ENCODE data around the gene SPTBN4.
"Not testable (repeated sequence)": the region's sequence is repeated elsewhere in the genome, so short reads cannot be mapped to it uniquely, and the experiment has no call there.

The SPTBN4 gene

DNA sequence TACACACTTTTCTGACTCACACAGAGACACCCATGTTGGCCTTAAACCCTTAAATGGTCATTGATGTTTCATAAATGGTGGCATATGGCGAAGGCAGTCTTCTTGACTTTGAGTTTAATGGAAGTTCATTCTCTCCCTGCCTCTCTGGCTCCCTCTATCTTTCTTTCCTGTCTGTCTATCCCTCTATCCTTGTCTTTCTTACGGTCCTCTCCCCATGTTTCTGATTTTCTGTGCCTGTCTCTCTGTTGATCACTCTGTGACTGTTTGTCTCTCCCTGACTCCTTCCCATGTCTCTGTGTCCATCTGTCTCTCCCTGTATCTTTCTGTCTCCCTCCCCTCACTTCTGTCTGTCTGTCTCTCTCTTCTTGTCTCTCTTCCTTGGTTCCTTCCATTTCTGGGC is 66.7 kb downstream of the SPTBN4 start:
- DNase-seq: no peak

DNA sequence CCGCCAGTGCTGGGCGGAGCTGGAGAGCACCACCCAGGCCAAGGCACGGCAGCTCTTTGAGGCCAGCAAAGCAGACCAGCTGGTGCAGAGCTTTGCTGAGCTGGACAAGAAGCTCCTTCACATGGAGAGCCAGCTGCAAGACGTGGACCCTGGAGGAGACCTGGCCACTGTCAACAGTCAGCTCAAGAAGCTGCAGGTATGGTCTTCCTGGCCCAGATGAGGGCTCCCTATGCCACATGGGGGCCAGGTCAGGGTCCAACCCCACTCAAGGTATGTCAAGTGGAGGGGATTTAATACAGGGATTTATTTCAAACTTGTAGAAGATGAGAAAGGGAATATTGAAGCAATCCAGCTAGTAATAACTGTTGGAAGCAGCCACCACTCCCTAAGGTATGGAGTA is 67.3 kb downstream of the SPTBN4 start:
- DNase-seq: no peak

DNA sequence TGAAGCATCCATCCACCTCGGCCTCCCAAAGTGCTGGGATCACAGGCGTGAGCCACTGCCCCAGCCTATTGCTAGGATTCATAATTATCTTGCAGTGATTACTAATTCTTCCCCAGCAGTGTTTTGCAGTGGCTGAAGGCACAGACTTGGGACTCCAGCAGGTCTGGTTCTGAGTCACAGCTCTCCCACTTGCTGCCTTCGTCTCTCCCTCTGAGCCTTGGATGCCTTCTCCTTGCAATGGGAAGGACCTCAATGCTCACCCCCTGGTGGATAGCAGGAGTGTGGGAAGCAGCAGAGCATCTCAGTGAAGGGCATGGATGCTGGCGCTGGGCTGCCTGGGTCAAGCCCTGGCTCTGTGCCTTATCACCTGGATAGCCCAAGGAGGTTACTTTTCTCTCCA is 72.3 kb downstream of the SPTBN4 start:
- DNase-seq: no peak

DNA sequence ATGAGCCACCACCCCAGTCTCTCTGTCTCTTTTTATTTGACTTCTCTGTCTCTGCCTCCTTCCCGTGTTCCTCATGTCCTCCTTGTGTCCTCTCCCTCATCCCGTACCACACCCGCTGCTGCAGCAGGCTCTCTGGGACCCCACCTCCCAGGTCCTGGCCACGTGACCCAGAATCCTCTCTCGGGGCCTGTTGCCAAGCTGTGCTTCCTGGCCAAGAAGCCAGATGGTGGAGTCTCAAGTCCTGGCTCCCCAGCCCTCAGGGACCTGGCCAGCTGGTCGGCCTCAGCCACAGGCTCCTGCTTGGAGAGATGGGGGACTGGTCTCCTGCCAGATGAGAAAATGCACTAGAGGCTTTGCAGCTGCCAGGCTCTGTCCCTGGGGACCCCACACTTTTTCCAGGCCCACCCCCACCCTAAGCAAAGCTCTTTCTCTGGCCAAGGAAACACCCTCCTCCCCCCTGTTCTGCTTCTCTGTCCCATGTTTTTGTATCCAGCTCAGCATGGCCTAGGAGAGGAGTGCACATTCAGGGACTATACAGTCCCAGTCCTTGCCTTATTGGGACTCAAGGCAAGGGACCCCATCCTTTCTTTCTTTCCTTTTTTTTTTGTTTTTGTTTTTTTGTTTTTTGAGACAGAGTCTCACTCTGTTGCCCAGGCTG is 75.5 kb downstream of the SPTBN4 start:
- DNase-seq: no peak

DNA sequence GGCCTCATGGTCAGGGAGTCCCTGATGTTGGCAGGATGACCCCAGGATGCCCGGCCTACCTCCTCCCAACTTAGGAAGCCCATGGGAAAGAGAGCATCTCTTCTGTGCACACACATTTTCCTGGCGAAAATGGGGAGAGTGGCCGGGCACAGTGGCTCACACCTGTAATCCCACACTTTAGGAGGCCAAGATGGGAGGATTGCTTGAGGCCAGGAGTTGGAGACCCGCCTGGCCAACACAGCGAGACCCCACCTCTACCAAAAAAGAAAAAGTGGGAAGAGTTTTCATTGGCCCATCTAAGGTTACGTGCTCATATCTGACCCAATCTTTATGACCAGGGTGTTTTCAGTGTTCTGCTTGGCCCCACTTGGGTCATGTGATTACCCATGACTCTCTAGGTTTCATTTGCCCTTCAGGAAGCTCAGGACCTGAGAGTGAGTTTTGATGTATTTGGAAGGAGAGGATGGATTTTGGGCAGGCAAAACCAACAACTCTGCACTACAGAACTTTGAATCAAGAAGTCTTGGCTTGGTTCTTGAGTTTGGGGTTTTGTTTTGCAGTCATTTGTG is 76.3 kb downstream of the SPTBN4 start:
- DNase-seq: no peak

DNA sequence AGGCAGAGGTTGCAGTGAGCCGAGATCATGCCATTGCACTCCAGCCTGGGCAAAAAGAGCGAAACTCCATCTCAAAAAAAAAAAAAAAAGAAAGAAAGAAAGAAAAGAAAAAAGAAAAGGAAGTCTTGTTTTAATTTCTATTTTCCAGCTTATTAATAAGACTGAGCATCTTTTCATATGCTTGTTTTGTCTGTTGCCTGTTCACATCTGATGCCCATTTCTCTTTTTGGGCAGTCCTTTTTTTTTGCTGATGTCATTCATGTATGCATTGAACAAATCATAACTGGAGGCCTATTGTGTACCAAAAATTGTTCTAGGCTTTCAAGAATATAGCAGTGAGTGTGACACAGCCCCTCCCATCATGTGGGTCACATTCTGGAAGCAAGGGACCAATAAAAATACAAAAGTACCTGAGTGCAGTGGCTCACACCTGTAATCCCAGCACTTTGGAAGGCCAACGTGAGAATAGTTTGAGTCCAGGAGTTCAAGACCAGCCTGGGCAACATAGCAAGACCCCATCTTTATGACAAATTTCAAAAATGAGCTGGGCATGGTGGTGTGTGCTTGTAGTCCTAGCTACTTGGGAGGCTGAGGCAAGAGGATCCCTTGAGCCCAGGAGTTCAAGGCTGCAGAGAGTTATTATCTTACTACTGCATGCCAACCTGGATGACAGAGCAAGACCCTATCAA is 79.5 kb downstream of the SPTBN4 start:
- not testable (repeated sequence) for DNase-seq

- not testable (repeated sequence) for DNase-seq
Measured at GRCh38 chr19:40547190-40547589, 80.4 kb downstream of the SPTBN4 start.

DNA sequence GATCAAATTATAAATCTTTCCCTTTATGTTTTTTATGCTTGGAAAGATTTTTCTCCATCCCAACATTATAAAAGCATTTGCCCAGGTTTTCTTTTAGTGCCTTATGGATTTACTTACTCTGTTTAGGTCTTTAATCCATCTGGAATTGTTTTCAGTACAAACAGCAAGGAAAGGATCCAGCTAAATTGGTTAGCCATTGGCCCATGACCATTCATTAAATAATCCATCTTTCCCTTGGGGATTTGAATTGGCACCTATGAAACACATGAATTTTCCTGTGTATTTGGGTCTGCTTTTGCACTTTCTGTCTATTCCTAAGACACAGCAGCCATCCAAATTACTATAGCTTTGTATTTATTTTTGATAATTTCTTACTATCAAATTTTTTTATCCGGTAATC is 81.0 kb downstream of the SPTBN4 start:
- no peak for DNase-seq

GRCh38 chr19:40549007-40549708 is 82.4 kb downstream of the SPTBN4 start:
- DNase-seq: peak; percentile 10

- no peak for DNase-seq
Measured at GRCh38 chr19:40550951-40551350, 84.2 kb downstream of the SPTBN4 start.

- DNase-seq: no peak
Measured at GRCh38 chr19:40552848-40553247, 86.0 kb downstream of the SPTBN4 start.

DNA sequence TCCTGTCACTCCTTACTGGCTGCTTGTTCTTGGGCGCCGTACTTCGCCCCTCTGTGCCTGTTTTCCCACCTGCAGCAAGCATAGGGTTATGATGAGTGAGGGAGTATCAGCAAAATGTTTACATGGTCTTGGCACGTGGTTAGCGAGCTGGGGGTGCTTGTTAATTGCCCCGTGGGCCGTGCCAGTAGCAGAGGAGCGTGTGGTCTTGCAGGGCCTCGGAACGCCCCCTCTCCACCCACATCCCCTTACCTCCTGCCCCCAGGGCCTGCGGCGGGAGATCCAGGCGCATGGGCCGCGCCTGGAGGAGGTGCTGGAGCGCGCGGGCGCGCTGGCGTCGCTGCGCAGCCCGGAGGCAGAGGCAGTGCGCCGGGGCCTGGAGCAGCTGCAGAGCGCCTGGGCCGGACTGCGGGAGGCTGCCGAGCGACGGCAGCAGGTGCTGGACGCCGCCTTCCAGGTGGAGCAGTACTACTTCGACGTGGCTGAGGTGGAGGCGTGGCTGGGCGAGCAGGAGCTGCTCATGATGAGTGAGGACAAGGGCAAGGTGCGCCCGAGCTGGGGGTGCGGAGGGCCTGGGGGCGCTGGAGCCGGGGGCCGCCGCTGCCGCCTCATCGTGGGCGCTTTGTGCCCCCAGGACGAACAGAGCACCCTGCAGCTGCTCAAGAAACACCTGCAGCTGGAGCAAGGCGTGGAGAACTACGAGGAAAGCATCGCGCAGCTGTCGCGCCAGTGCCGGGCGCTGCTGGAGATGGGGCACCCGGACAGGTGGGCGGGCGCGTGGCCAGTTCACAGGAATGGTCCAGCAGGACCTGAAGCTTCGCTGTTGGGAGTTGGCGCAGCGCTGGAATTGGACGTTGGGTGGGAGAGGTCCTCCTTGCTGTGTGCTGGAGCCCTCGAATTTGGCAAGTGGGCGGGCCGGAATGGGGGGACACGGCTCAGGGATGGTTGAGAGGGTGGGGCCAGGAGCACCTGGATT is 87.4 kb downstream of the SPTBN4 start:
- no peak for DNase-seq

DNA sequence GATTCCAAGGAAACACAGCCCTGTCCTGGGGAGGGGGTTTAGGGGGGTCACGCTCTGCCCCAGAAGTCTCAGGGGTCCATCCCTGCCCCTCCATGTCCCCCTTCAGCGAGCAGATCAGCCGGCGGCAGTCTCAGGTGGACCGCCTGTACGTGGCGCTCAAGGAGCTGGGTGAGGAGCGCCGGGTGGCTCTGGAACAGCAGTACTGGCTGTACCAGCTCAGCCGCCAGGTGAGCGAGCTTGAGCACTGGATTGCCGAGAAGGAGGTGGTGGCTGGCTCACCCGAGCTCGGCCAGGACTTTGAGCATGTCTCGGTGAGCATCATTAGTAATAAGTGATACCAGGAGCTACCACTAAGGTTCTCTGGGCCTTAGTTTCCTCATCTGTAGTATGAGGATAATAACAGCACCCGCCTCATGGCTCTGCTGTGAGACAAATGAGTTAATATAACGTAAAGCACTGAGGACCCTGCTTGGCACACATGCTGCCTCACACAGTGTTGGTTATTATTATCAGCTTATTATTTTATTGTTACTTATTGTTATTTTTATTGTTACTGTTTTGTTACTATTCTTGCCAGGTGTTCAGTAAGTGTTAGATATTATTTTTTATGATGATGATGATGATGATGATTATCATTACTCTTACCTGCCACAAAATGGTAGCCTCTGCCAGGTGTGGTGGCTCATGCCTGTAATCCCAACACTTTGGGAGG is 89.3 kb downstream of the SPTBN4 start:
- DNase-seq: no peak

DNA sequence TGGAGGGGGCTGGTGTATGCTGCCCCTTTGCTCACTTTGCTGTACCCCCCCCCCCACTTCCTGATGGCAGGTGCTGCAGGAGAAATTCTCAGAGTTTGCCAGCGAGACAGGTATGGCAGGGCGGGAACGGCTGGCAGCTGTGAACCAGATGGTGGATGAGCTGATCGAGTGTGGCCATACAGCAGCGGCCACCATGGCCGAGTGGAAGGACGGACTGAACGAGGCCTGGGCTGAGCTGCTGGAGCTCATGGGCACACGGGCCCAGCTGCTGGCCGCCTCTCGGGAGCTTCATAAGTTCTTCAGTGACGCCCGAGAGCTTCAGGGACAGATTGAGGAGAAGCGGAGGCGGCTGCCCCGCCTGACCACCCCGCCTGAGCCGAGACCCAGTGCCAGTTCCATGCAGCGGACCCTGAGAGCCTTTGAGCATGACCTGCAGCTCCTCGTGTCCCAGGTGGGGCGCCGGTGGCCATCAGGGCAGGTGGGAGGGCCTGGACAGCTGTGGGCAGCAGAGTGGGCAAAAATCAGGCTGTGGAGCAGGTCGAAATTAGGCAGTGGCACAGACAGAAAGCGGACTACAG is 90.2 kb downstream of the SPTBN4 start:
- DNase-seq: no peak

DNA sequence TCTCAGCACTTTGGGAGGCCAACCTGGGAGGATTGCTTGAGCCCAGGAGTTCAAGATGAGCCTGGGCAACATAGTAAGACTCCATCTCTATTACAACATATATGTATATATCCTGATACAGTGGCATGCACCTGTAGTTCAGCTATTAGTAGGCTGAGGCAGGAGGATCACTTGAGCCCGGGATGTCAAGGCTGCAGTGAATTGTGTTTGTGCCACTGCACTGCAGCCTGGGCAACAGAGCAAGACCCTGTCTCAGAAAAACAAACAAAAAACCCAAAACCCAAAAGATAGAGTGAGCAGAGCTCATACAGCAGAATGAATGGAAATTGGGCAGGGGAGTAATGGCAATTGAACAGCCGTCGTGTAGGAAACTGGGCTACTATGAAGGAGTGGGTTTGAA is 92.6 kb downstream of the SPTBN4 start:
- DNase-seq: no peak

DNA sequence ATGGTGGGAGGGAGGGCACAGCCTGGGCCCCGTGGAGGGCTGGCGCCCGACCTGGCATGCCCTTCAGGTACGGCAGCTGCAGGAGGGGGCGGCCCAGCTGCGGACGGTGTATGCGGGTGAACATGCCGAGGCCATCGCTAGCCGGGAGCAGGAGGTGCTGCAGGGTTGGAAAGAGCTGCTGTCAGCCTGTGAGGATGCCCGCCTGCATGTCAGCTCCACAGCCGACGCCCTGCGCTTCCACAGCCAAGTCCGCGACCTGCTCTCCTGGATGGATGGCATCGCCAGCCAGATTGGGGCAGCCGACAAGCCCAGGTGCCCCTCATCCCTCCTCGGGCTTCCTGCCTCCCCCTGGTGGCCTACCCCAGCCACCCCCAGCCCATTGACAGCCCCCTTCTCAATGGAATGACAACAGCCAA is 93.3 kb downstream of the SPTBN4 start:
- no peak for DNase-seq

GRCh38 chr19:40561947-40562346 is 95.1 kb downstream of the SPTBN4 start:
- no peak for DNase-seq

GRCh38 chr19:40564535-40564934 is 97.7 kb downstream of the SPTBN4 start:
- not testable (repeated sequence) for DNase-seq

- DNase-seq: no peak
Measured at GRCh38 chr19:40565355-40565754, 98.6 kb downstream of the SPTBN4 start.

DNA sequence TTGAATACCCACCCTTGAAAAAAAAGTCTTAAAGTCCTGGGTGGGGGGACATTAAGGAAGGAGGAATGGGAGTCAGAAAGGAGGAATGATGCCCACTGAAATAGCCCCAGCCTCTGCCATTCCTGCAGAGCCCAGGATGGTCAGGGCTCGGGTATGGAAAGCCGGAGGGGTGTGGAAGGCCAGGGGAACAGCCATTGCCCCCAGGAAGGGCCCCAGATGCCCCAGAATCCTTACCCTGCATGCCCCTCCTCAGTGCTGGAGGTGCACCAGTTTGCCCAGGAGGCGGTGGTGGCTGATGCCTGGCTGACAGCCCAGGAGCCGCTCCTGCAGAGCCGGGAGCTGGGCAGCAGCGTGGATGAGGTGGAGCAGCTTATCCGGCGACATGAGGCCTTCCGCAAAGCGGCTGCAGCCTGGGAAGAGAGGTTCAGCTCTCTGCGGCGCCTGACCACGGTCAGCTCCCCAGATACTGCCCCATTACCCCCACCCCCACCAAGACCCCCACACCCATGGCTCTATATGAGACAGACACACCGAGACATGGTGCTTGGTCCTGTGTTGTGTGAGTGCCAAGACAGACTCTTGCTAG is 99.2 kb downstream of the SPTBN4 start:
- DNase-seq: no peak

Data from DMS153 (cell line).